Measurements from ENCODE around the gene UVRAG.
"Not testable (repeated sequence)": the region's sequence is repeated elsewhere in the genome, so short reads cannot be mapped to it uniquely, and the experiment has no call there.

The UVRAG gene

DNA sequence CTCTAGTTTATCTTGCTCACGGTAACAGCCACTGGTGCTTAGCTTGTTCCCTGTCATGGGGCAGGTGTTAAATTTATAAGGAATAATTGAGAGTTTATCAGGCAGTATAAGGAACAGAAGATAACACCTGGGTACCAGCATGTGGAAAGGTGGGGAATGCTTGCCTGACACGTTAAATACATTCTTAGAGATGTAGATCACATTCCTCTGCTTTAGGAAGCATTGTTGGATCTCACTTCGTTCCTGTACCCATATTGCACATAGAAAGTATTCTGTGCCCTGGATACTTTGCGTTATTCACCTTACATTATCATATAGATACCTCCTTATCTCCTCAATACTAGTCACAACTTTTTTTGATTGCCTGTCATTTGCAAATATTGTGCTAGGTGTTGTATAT, 114.7 kb downstream of the UVRAG start:
- no peak for DNase-seq

GRCh38 chr11:75930534-75930933, 115.5 kb downstream of the UVRAG start:
- no peak for DNase-seq

GRCh38 chr11:75931124-75931523, 116.1 kb downstream of the UVRAG start:
- no peak for DNase-seq

GRCh38 chr11:75933736-75934135, 118.7 kb downstream of the UVRAG start:
- DNase-seq = not testable (repeated sequence)

DNA sequence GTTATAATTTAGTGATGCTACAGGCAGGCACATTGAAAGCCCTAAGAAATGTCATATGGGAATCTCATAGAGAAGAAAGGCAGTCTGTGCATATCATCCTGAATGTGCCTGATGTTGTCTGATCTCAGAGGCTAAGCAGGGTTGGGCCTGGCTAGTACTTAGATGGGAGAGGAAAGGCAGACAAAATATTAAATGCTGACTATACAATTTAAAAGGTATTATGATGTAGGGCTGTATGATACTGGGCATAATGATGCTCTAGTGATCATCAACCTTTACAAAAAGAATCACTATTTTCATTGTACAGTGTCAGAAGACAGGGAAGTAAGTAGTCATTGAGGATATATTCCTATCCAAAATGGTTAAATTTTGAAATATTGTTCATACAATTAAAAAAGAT, 119.8 kb downstream of the UVRAG start:
- DNase-seq = no peak

- DNase-seq = no peak
These were observed 123.5 kb downstream of the UVRAG start for GRCh38 chr11:75938543-75938942.

DNA sequence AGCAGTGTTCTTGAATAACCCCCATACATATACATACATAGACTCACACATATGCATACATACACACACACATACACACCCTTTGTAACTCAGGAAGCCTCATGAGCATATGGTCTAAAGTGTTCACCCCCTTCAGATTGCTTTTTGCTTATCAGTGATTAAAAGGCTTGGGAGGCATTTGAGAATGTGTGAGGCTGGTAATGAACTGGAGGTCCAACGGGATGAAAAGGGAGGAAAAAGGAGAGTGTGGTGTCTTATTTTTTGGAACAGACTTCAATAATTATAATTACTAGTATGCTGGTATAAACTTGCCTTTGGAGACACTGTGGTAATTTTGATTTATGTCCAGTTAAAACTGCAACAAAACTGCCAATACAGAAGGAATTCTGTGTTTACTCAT, 124.5 kb downstream of the UVRAG start:
- DNase-seq = no peak

DNA sequence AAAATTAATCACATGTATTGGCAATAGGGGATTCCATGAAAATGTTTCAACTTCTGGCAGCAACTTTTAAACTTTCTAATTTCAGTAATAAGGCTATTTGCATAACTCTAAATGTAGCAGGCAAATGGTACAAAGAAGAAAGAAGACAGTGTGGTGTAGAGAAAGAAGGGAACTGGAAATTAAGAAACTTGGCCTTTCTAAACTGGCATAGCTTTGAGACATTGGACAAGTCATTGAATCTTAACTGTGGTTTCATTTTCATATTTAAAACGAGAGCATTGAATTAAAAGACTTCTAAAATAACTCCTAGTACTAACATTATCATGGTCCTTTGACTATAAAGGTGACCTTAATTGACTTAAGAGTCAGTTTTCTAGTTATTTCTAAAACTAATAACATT, 125.0 kb downstream of the UVRAG start:
- no peak for DNase-seq

- no peak for DNase-seq
These were observed 125.9 kb downstream of the UVRAG start for GRCh38 chr11:75940911-75941310.

- no peak for DNase-seq
These were observed 129.5 kb downstream of the UVRAG start for GRCh38 chr11:75944515-75944914.

GRCh38 chr11:75945446-75945845, 130.4 kb downstream of the UVRAG start:
- no peak for DNase-seq

DNA sequence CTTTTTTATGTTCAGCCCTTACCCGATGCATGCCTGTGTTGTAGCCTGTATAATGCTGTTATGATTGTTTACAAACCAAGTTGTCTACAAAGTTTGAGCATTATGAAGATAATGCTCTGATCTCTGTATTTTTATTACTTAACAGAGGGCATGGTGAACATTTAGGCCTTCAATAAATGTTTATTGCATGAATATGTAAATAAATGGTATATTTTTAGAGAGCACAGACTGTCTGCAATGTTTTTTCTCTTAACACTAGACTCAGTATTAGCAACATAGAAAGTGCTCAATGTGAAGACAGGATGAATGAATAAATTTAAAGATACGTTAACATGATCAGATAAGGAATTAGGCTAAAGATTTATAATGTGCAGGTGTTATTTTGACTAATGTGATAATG, 130.9 kb downstream of the UVRAG start:
- DNase-seq = no peak

DNA sequence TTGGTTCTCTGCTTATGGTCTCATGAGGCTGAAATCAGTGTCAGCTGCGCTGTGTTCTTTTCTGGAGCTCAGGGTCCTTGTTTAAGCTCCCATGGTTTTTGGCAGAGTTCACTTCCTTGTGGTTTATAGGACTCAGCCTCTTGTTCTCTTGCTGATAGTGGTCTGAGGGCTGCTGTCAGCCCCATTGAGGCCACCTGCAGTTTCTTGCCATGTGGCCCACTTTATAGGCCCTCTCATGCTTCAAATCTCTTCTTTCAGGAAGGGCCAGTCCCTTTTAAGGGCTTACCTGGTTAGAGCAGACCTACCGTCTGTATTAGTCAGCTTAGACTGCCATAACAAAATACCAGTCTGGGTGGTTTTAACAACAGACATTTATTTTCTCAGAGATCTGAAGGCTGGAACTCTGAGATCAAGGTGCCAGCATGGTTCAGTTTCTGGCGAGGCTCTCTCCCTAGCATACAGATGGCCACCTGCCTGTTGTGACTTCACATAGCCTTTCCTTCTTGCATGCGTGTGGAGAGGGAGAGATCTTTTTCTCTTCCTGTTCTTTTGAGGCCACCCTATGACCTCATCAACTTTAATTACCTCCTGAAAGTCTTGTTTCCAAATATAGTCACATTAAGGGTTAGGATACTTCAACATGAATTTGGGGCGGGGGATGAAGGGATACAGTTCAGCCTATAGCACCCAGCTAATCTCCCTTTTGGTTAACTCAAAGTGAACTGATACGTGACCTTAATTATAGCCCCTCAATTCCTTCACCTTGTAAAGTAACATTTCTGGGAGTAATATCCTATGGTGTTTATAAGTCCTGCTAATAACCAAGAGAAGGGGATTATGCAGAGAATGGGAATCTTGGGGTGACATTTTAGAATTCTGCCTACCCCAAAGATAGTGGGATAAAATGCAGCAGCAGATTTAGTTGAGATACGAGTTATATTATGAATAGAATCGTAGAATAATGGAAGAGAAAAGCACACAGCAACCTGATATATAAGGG, 131.8 kb downstream of the UVRAG start:
- no peak for DNase-seq

DNA sequence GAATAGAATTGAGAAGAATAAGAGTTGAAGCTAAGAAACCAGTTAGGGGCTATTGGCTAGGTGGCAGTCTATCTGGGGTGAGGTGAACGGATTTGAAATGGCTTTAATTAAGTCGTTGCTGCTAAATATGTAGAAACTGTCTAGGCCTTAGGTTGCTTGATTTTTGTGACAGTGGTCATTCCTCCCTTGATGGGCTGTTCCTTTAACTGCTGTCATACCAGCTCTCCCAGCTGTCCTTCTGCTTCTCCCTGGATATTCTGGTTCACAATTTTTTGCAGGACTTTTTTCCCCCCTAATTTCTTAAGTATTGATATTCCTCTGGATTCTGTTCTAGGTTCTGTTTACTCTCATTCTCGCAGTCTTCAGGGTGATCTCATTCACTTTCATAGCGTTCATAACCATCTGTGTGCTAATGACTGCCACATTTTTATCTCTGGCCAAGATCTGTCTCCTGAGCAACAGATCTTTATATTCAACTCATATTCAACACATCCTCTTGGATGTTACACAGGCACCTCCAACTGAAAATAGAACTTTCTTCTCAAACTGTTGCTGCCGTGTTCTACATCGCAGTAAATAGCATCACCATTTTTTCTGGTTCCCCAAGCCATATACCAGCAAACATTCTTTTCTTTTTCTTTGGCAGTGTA, 134.1 kb downstream of the UVRAG start:
- no peak for DNase-seq

GRCh38 chr11:75950141-75950540, 135.1 kb downstream of the UVRAG start:
- no peak for DNase-seq

DNA sequence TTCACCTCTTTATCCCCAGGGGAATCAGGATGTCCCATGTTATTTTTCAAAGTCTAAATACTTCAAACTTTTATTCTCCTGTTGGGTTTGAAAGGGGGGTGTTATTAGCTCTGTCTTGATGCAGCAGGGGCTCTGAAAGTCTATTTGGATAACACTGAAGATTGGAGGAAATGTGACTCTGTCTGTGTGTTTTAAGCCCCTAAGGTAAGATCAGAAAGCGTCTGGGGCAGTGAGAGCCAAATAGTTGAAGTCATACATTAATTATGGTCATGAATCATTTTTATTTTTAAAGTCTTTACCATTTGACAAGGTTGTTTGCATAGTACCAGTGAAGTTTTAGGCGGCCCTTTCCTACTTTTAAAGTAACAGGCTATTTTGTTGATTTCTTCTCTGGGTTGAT, 139.0 kb downstream of the UVRAG start:
- no peak for DNase-seq

- no peak for DNase-seq
These were observed 140.4 kb downstream of the UVRAG start for GRCh38 chr11:75955443-75955842.

DNA sequence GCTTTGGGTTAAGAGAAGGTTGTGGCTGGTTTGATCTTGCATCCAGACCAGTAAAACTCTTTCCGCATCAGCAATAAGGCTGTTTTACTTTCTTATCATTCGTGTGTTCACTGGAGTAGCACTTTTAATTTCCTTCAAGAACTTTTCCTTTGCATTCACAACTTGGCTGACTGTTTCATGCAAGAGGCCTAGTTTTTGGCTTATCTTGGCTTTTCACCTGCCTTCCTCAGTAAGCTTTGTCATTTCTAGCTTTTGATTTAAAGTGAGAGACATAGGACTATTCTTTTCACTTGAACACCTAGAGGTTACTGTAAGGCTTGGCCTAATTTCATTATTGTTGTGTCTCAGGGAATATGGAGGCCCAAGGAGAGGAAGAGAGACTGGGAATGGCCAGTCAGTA, 144.5 kb downstream of the UVRAG start:
- no peak for DNase-seq

DNA sequence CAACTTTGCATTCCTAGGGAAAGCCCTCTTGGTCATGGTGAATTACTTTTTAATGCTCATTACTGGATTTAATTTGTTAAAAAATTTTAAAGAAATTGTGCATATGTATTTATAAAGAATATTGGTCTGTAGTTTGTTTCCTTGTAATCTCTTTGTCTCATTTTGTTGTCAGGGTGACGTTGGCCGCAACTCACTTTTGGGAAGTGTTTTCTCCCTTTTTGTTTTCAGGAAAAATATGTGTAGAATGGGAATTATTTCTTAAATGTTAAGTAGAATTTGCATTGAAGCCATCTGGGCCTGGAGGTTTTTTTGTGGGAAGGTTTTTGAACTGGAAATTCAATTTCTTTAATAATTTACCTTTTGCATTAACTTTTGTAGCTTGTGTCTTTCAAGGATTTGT, 149.1 kb downstream of the UVRAG start:
- DNase-seq = no peak

GRCh38 chr11:75966537-75967287, 151.7 kb downstream of the UVRAG start:
- no peak for DNase-seq

GRCh38 chr11:75968021-75968625, 153.1 kb downstream of the UVRAG start:
- DNase-seq = no peak

GRCh38 chr11:75969626-75970308, 154.8 kb downstream of the UVRAG start:
- DNase-seq = no peak

Data from NCI-H2227 treated with DMSO at 0.1 percent for 48 hours (cell line).